NCI-H524 (cell line): ENCODE data around the gene ZNF362.

Experiments used
- DNase-seq, 2 experiments: peaks; one replicate each; lab custom pipeline; 2025; lab: John Stamatoyannopoulos, UW

Gene ZNF362

GRCh38 chr1:33268927-33269610 is 12.8 kb downstream of the ZNF362 start:
- DNase-seq: no peak

DNA sequence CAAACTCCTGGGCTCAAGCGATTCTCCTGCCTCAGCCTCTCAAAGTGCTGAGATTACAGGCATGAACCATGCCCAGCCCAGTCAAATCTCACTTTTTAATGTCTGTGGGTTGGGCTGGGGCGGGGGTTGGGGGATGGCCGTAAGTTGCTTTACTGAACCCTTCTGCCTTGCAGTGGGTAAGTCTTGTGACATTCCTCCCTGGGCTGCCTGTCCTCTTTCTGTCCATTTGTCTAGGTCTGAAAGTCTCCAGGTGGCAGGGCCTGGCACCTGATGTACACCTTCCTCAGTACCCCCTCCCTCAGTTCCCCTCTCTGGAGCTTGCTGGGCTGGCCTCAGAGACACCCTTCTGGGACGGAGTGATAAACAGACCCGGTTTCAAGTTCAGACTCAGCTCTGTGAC is 13.3 kb downstream of the ZNF362 start:
- no peak for DNase-seq

GRCh38 chr1:33270379-33270778 is 14.1 kb downstream of the ZNF362 start:
- DNase-seq: no peak

DNA sequence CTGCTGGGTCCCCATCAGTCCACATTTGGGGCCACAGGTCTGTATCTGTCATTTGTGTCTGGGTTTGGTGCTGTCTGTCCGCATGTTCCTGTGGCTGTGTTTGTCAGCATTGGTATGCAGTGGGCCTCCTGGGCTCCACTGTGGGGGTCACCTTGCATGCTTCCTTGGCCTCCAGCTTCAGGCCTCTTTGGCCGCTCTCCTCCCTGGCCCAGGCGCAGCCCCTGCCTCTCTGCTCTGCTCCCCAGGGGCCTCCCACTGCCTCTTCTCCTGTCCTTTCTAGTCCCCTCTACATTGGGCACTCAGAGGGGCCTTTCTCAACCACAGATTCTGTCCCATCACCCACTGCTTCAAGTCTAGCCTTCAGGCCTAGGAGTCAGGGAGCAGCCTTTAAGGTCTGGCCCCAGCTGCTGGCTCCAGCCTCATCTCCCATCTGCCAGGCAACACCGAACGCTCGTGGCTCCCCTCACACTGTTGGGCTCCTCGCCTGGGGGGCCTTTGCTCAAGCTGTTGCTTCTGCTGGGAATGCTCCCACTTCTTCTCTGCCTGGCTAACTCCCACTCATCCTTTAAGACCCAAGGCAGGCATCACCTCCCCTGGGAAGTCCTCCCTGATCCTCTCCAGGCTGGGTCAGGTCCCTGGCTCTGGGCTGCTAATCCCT is 14.6 kb downstream of the ZNF362 start:
- DNase-seq: peak in 1 of 2 experiments; percentile 10

DNA sequence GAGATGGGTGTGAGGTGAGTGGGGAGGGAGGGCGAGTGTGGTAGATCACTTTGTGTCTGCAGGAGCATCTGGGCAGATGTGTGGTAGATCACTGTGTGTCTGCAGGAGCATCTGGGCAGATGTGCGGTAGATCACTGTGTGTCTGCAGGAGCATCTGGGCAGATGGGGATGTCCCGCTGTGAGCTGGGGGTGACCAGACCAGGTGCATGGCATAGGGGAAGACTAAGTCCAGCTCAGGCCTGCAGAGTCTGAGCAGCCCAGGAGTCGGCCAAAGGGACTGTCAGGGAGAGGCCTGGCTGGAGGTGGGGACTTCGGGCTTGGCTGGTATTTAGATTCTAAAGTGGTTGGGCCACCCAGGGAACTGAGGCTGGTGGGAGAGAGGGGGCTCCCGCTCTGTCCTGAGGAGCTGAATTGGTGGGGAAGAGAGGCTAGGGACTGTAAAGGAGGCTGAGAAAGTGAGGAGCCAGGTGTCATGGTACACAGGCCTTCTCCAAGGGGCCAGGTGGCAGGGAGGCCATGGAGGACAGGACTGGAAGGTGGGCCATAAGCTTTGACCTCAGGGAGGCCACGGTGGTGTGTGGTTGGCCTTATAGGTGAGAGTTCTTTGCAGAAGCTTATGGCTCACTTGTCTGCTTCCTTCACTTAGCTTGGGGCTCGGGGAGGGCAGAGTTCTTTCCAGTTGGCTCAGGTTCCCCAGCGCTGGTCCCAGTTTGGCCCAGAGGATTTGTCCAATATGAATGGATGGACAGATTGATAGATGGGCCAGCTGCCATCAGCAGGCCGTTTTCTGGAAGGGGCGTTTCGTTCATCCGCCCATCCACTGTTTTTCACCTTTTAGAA is 15.6 kb downstream of the ZNF362 start:
- no peak for DNase-seq

- DNase-seq: no peak
Measured at GRCh38 chr1:33272509-33272908, 16.2 kb downstream of the ZNF362 start.

DNA sequence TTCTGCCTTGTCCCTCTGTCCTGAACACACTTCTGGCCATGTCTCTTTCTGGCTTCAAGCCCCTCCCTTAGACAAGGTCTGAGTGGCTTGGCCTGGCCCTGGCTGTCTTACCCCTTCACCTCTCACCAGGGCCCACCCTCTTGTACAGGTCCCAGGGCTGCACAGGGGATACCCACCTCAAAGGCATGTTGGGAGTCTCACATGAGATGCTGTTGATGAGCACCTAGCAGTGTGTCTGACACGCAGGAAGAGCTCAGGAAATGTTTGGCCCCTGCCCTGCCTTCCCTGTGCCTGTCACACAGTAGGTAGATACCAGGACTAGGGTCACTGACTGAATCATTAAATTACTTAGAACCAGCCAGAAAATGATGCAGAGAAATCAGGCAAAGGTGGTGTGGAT is 16.6 kb downstream of the ZNF362 start:
- DNase-seq: no peak

GRCh38 chr1:33273406-33273805 is 17.1 kb downstream of the ZNF362 start:
- no peak for DNase-seq

GRCh38 chr1:33273961-33274371 is 17.7 kb downstream of the ZNF362 start:
- DNase-seq: no peak

GRCh38 chr1:33274446-33274845 is 18.2 kb downstream of the ZNF362 start:
- DNase-seq: no peak

DNA sequence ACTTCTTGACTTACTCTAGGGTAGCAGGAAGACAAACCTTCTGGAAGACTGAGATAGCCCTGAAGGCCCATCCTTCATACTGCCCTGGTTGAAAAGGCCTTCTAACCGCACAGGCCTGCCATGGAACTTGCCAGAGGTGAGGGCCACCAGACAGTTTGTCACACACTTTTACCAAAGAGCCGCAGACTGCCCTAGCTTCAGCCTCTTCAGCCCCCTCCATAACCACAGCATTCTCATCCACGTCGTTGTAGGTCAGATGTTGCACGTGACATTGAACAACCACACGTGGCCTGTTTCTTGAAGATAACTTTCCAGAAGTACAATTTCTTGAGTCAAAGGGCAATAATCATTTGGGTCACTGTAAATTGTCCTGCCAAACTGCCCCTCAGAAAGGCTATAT is 18.9 kb downstream of the ZNF362 start:
- DNase-seq: no peak

- no peak for DNase-seq
Measured at GRCh38 chr1:33275706-33276572, 19.6 kb downstream of the ZNF362 start.

GRCh38 chr1:33276573-33277298 is 20.4 kb downstream of the ZNF362 start:
- DNase-seq: no peak

DNA sequence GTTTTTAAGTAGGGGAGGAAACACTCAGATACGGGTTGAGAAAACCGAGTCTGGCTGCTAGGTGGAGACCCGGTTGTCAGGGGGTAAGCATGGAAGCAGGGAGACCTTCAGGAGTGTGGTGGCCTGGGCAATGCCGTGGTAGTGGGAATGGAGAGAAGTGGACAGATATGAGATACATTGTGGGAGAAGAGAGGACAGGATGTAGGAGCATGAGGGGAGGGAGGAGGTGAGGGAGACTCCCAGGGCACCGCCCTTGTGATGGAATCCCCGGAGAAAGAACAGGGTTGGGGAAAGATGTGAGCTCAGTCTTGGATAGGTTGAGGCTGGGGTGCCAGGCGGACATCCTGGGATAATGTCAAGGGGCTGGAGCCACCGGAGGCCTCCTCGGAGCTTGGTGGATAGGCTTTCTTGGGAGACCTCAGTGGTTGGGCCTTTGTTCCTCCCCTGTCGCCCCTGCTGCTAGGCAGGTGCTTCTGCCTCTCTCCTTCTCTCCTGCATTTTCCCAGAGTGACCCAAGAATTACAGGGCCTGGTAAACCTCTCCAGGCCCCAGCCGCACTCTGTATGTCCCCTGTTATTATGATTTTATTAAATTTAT is 21.3 kb downstream of the ZNF362 start:
- no peak for DNase-seq

DNA sequence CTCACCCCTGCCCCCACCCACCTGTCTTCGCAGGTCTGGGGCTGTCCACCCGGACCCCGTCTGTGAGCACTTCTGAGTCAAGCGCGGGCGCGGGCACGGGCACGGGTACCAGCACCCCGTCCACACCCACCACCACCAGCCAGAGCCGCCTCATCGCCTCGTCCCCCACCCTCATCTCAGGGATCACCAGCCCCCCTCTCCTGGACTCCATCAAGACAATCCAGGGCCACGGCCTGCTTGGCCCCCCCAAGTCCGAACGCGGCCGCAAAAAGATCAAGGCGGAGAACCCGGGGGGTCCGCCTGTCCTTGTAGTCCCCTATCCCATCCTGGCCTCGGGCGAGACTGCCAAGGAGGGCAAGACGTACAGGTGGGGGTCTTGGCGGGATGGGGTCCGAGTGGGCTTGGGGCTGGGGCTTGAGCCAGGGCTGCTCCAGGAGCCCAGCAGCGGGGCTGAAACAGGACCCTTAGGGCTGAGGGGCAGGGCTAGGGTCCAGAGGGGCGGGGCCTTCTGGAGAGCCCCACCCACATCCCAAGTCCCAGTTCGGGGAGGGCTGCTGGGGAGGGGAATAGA is 23.9 kb downstream of the ZNF362 start:
- DNase-seq: no peak

GRCh38 chr1:33281554-33282303 is 25.4 kb downstream of the ZNF362 start:
- DNase-seq: no peak

DNA sequence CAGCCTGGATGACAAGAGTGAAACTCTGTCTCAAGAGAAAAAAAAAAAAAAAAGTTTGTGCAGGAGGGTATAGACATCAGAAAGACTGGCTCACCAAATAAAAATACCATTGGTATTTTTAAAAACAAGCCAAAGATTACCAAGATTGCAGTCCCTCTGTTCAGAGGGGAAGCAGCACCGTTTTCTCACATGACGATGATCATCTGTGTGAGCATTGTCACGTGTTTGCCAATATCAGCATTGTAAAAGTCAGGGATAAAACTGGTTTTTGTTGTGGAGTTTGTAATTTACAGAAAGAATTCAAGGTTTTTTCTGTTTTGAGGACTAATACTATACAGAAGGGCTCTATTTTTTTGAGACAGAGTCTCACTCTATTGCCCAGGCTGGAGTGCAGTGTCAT is 26.5 kb downstream of the ZNF362 start:
- DNase-seq: no peak

DNA sequence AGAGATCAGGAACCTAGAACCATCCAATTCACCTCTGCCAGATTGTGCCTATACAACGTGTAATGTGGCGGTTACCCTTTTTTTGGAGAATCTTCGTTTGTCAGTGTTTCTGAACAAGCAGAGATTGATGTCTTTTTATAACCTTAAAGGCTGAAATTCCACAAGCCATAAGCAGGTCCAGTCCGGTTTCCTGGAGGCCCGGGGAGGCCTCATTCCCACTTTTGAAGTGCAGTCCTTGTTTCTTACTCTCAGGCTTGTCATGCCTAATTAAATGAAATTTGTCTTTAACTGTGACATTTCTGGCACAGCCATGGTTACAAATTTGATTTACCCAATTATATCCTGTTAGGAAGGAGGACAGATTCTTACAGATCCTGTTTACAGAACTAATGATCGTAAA is 27.8 kb downstream of the ZNF362 start:
- DNase-seq: no peak

DNA sequence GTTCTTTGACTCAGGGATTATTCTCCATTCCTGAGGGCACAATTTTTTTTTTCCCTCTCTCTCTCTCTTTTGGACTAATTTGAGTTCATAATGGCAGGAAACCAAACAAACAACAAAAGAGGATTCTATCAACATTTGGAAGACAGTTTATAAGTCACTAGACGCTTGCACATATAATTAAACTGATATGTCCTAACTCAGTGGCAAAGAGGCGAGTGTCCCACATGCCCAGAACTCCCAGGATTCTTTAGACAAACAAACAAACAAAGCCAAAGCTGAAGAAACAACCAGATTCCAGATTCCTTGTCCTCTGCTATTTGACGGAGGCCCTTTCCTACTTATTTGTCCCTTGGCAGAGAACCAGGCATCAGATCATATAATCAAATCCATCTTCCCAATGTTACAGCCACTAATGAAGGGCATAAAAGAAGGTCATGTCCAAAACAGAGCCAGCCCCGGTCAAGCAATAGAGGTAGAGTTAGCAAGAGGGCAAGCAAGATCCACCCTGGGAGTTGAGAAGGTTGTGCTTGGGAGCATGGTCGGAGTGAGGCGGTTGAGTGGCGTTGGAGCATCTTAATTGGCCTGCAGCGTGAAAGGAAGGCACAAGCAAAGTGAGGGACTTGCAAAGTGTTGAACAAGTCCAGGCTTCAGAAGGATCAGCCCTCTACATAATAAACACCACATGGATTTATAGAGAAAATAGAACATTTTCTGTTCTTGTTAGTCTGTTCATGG is 30.3 kb downstream of the ZNF362 start:
- DNase-seq: no peak
